K562 (cell line): ENCODE results near the gene PDE8B. TPM values are rescaled to one million over a fixed set of nuclear protein-coding genes. Genes with fewer than 3 reads are reported as not detected.

Experiments used
- ATAC-seq: fragments of 200-7000 bp; cut with Tn5 transposase; 3 replicates; pipeline ENCODE4 v1.9.1; 2020; ENCODE audit warnings: moderate library complexity
- BruUV-seq: library from RNA; stranded (reverse); fragments of 400-500 nt; replicated peaks from 2 replicates; lab custom pipeline; 2021; lab: Mats Ljungman, UMichigan
- CTCF ChIA-PET: fragments of 300-600 bp; formaldehyde crosslinking; extraction: SDS; loops from one replicate; lab custom pipeline; 2021; ENCODE audit warnings: low intra/inter-chr PET ratio; lab: Yijun Ruan, JAX
- POLR2A ChIA-PET: fragments of 300-600, 350-650 bp; sonication (Branson Sonifier 250); formaldehyde crosslinking; extraction: SDS; loops from one replicate; lab custom pipeline; 2021; ENCODE audit warnings: antibody characterized with exemption, inconsistent platforms; lab: Yijun Ruan, JAX
- DNase-seq, 4 experiments: peaks; one replicate each; pipeline versions ENCODE4 v3.0.0 to v3.0.0-alpha.2; 2011 to 2018; ENCODE audit warnings: low spot score in 3 of 4, mixed read lengths in 3 of 4; ENCODE audit errors: extremely low read depth in 1 of 4
- FAIRE-seq: peaks from 2 replicates; lab custom pipeline; 2011; peaks lifted over from hg19 to GRCh38; lab: Jason Lieb, UNC
- H2AFZ ChIP-seq: 2 replicates; pipeline ENCODE4 v1.6.0; 2011; ENCODE audit warnings: low read depth, low read length, control low read depth, inconsistent platforms
- H3K27ac ChIP-seq: fragments of 200-600 bp; 3 replicates; pipeline ENCODE4 v1.8.0; 2011; ENCODE audit warnings: low read depth, mild to moderate bottlenecking, control low read depth, inconsistent platforms, low read length, moderate library complexity, mixed read lengths; ENCODE audit errors: extremely low read depth
- H3K27me3 ChIP-seq, 2 experiments: fragments of 300-600 bp in 1 of 2; 2 replicates in 1 of 2; 3 replicates in 1 of 2; pipeline versions ENCODE4 v1.6.0 to v1.8.0; 2011; ENCODE audit warnings: inconsistent platforms in 2 of 2, low read length in 2 of 2, mild to moderate bottlenecking in 1 of 2, mixed read lengths in 1 of 2, moderate library complexity in 1 of 2; ENCODE audit not compliant: control insufficient read depth in 2 of 2, insufficient read depth in 2 of 2
- H3K36me3 ChIP-seq: fragments of 300-600 bp; 3 replicates; pipeline ENCODE4 v1.8.0; 2011; ENCODE audit warnings: mild to moderate bottlenecking, low read length, inconsistent platforms; ENCODE audit not compliant: control insufficient read depth, insufficient read depth
- H3K4me1 ChIP-seq, 2 experiments: fragments of 200-600 bp in 1 of 2; replicated peaks in 1 of 2; 2 replicates in 1 of 2; 3 replicates in 1 of 2; pipeline versions ENCODE4 v1.5.1 to v1.8.0; 2011; ENCODE audit warnings: inconsistent platforms in 2 of 2, low read length in 2 of 2, mild to moderate bottlenecking in 1 of 2, mixed read lengths in 1 of 2, moderate library complexity in 1 of 2; ENCODE audit not compliant: control insufficient read depth in 2 of 2, insufficient read depth in 2 of 2
- H3K4me2 ChIP-seq: 2 replicates; pipeline ENCODE4 v1.6.1; 2011; ENCODE audit warnings: low read length, control low read depth, inconsistent platforms, mixed read lengths; ENCODE audit not compliant: insufficient read depth
- H3K4me3 ChIP-seq: fragments of 200-600 bp; sonication (generic), shearing (Covaris generic); 2 replicates; pipeline ENCODE4 v1.5.1; 2016; ENCODE audit warnings: control low read depth, inconsistent platforms
- H3K79me2 ChIP-seq: fragments of 200-600 bp; 3 replicates; pipeline ENCODE4 v1.8.0; 2011; ENCODE audit warnings: low read length, inconsistent platforms; ENCODE audit not compliant: control insufficient read depth, insufficient read depth
- H3K9ac ChIP-seq, 2 experiments: 2 replicates each; pipeline versions ENCODE4 v1.6.0 to v1.6.1; 2011; ENCODE audit warnings: low read depth in 2 of 2, low read length in 2 of 2, control low read depth in 1 of 2, inconsistent platforms in 1 of 2, mild to moderate bottlenecking in 1 of 2, mixed read lengths in 1 of 2; ENCODE audit not compliant: insufficient read depth in 1 of 2
- H3K9me1 ChIP-seq: one replicate; pipeline ENCODE4 v1.6.0; 2011; ENCODE audit warnings: inconsistent platforms, mild to moderate bottlenecking, low read length, moderate library complexity; ENCODE audit not compliant: control insufficient read depth, insufficient read depth
- H3K9me3 ChIP-seq: replicated peaks from 2 replicates; pipeline ENCODE4 v1.5.1; 2011; ENCODE audit warnings: low read depth, low read length, inconsistent platforms; ENCODE audit not compliant: control insufficient read depth, insufficient read depth
- H4K20me1 ChIP-seq: replicated peaks from 2 replicates; pipeline ENCODE4 v1.6.1; 2011; ENCODE audit warnings: low read length, inconsistent platforms, mixed read lengths; ENCODE audit not compliant: control insufficient read depth, insufficient read depth
- CREB3L1 ChIP-seq: fragments of 450-650 bp; IDR thresholded peaks from 2 replicates; pipeline ENCODE4 v1.6.1; 2014; ENCODE audit warnings: low read depth, mild to moderate bottlenecking, moderate library complexity, borderline replicate concordance
- HMBOX1 ChIP-seq: sonication (generic); IDR thresholded peaks from 2 replicates; pipeline ENCODE4 v1.6.1; 2016
- MEF2D ChIP-seq: conservative IDR thresholded peaks from 2 replicates; pipeline ENCODE4 v1.6.1; 2016; ENCODE audit warnings: low read depth, missing genetic modification characterization, missing compliant biosample characterization
- PBX2 ChIP-seq, 2 experiments: IDR thresholded peaks in 1 of 2; conservative IDR thresholded peaks in 1 of 2; 2 replicates each; pipeline ENCODE4 v1.6.1; 2016; ENCODE audit warnings: low read depth in 2 of 2, mild to moderate bottlenecking in 1 of 2, missing compliant biosample characterization in 1 of 2, missing genetic modification characterization in 1 of 2, moderate library complexity in 1 of 2
- PYGO2 ChIP-seq: fragments of 450-650 bp; IDR thresholded peaks from 2 replicates; pipeline ENCODE4 v1.6.1; 2016; ENCODE audit warnings: mild to moderate bottlenecking, missing genetic modification characterization, moderate library complexity, missing compliant biosample characterization
- REST ChIP-seq, 2 experiments: fragments of 450-650 bp; formaldehyde crosslinking in 1 of 2; IDR thresholded peaks; 2 replicates each; pipeline versions ENCODE4 v1.4.0 to v1.6.1; 2014 to 2020; ENCODE audit warnings: mild to moderate bottlenecking in 2 of 2, borderline replicate concordance in 1 of 2, low read depth in 1 of 2
- WGBS: fragments of 100-300 bp; shearing (Covaris generic); methylation state at CpG from one replicate; pipeline ENCODE4 v1.1.6; 2016; ENCODE audit warnings: low coverage, mixed read lengths; ENCODE audit not compliant: insufficient coverage; ENCODE audit errors: missing lambda C conversion rate; 5-methylcytosine and 5-hydroxymethylcytosine counted together
- in situ Hi-C: fragments of 300-500 bp; cut with MboI; formaldehyde crosslinking; loops from 4 replicates; pipeline ENCODE4 v1.15.0; 2018; ENCODE audit warnings: inconsistent platforms, mixed read lengths
- intact Hi-C: fragments of 100-400 bp; cut with micrococcal nuclease; formaldehyde crosslinking; loops from 2 replicates; pipeline ENCODE4 v1.14.2; 2022
- polyA plus RNA-seq, 8 experiments: library from polyadenylated mRNA; depleted of rRNA in 4 of 8; stranded (reverse) in 5 of 8; unstranded in 3 of 8; fragments of >200 nt; fragmentation: Nextera tagmentation in 2 of 8; fragmentation: Illumina TruSeq in 1 of 8; extraction: Ambion mirVana in 2 of 8; extraction: Trizol in 1 of 8; gene quantifications; 2 replicates each; pipeline versions ENCODE4 v1.2.1 to v1.2.3, GENCODE V29; 2011 to 2014; ENCODE audit warnings: inconsistent platforms in 1 of 8, missing spikeins in 1 of 8
- total RNA-seq, 7 experiments: library from RNA; depleted of rRNA in 6 of 7; stranded (reverse); fragments of >200 nt in 6 of 7; fragmentation: Illumina TruSeq in 2 of 7; extraction: Trizol in 2 of 7; gene quantifications; 2 replicates each; pipeline versions ENCODE4 v1.2.1 to v1.2.3, GENCODE V29; 2011 to 2021; ENCODE audit warnings: low replicate concordance in 1 of 7

PDE8B gene
- total and polyA plus RNA-seq, 9 of the 15 experiments (the other 6 are each of a cell fraction or from before 2014, with no cell fraction given): 0.15 to 0.28 TPM; not detected in 7

GRCh38 chr5:77305956-77306355 lies 95.5 kb downstream of the PDE8B start:
- no peak overlapping the region for H3K4me3 ChIP-seq
- ATAC-seq: no peak
- 0% methylated on average over 3 of the region's 3 CpGs for WGBS
- TF ChIP-seq PBX2 (CRISPR knock-in tag; IDR thresholded peaks at IDR 0.05; ENCODE audit: low read depth) (no peak), PBX2 (tag; conservative IDR thresholded peaks at IDR 0.05; ENCODE audit: low read depth) (no peak), HMBOX1 (no peak), MEF2D (tag) (no peak), PYGO2 (tag) (no peak), CREB3L1 (no peak), REST (IDR thresholded peaks at IDR 0.05; ENCODE audit: borderline replicate concordance) (no peak), REST (CRISPR knock-in tag; IDR thresholded peaks at IDR 0.05; ENCODE audit: low read depth) (no peak)
- no peaks in the 10 kb centered on the region for H3K4me1 ChIP-seq
- peaks cover 3 to 24% of the 10 kb centered on the region in 2 experiments; a peak in 3 of 5 replicates for H3K27me3 ChIP-seq
- H3K9ac ChIP-seq: no peak overlapping the region
- FAIRE-seq: no peak
- no peak overlapping the region for H2AFZ ChIP-seq
- ChIA-PET POLR2A (interaction anchor here (1.3 kb wide), 1 partner anchor 218 kb away, joined by 3 read pairs; no protein-coding TSS in a partner anchor), CTCF (no interaction called here)
- H3K9me3 ChIP-seq: no peaks in the 10 kb centered on the region
- no peaks in the 10 kb centered on the region for H3K9me1 ChIP-seq
- intact Hi-C loops: no loop called here
- no peaks in the 10 kb centered on the region for H3K36me3 ChIP-seq
- no TSS peak for BruUV-seq
- in situ Hi-C loops: no loop called here
- no peak for DNase-seq
- no peak overlapping the region for H3K27ac ChIP-seq
- no peak overlapping the region for H3K4me2 ChIP-seq
- no peaks in the 10 kb centered on the region; the same call in 1 of the 2 replicates for H4K20me1 ChIP-seq
- no peaks in the 10 kb centered on the region for H3K79me2 ChIP-seq
